Esophagus squamous epithelium (tissue), 4 donors: ENCODE results near the gene PTPRC.

Experiments used
- POLR2A ChIP-seq, 4 donors: fragments of 450-650 bp; IDR thresholded peaks; one replicate each; pipeline ENCODE4 v1.6.1; 2017; ENCODE audit warnings: antibody characterized with exemption in 4 of 4, mild to moderate bottlenecking in 4 of 4, moderate library complexity in 3 of 4
- TF ChIP-seq, protein P1 (sequence below), 6 experiments: fragments of 450-650 bp in 4 of 6; fragments of 200-600 bp in 2 of 6; sonication (generic) in 2 of 6; IDR thresholded peaks; one replicate each; pipeline ENCODE4 v1.5.1; 2016 to 2019; ENCODE audit warnings: antibody characterized with exemption in 6 of 6, mild to moderate bottlenecking in 4 of 6, moderate library complexity in 4 of 6

DNA sequence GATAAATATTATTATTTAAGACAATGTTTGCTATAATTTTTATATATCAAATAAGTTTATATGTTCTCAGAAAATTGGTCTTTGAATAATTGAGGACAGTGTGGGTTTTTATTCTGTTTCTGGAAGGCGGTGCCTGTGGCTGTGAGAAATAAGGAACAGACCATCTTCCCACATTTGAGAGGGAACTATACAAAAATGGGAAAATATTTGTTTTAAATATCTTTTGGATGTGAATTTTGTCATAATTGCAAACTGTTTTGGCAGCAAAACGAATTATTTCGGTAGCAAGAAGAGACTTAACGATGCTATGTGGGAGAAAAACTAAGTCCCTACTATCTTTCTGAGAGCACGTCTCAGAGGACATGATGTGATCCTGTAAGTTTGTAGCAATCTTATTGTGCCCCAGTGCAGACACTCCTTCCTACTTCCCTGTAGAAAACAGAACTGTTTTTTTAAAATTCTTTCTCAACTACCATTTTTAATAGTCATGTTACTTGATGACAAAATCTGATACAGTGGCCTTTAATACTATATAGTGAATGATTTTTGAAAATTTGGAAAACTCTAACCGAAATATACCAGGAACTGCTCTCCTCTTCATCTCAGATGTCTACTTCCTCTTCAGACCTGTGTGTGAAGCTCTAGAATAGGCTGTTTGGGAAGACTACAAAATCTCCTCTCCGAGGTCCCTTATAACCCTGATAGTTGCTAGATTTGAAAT lies 25.4 kb downstream of the PTPRC start:
- TF ChIP-seq, protein P1, sequence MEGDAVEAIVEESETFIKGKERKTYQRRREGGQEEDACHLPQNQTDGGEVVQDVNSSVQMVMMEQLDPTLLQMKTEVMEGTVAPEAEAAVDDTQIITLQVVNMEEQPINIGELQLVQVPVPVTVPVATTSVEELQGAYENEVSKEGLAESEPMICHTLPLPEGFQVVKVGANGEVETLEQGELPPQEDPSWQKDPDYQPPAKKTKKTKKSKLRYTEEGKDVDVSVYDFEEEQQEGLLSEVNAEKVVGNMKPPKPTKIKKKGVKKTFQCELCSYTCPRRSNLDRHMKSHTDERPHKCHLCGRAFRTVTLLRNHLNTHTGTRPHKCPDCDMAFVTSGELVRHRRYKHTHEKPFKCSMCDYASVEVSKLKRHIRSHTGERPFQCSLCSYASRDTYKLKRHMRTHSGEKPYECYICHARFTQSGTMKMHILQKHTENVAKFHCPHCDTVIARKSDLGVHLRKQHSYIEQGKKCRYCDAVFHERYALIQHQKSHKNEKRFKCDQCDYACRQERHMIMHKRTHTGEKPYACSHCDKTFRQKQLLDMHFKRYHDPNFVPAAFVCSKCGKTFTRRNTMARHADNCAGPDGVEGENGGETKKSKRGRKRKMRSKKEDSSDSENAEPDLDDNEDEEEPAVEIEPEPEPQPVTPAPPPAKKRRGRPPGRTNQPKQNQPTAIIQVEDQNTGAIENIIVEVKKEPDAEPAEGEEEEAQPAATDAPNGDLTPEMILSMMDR (IDR thresholded peaks at IDR 0.05), result no peak
- TF ChIP-seq POLR2A (IDR thresholded peaks at IDR 0.05), result peak in 1 of 4 donors; percentile 11
